RWPE2 (cell line): ENCODE results near the gene BBIP1.

Source experiments
- ATAC-seq: fragments of 200-7000 bp; cut with Tn5 transposase; 3 replicates; pipeline ENCODE4 v1.9.1; 2021; ENCODE audit warnings: low read depth
- DNase-seq: peaks from one replicate; pipeline ENCODE4 v3.0.0-alpha.2; 2020; ENCODE audit warnings: low spot score
- H3K27ac ChIP-seq: fragments of 450-650 bp; 2 replicates; pipeline ENCODE4 v1.5.1; 2017; ENCODE audit warnings: mild to moderate bottlenecking; ENCODE audit not compliant: poor library complexity, severe bottlenecking
- H3K27me3 ChIP-seq: fragments of 250-450 bp; sonication (Bioruptor Pico); 2 replicates; pipeline ENCODE4 v1.5.1; 2021; ENCODE audit warnings: mild to moderate bottlenecking, moderate library complexity; ENCODE audit not compliant: insufficient read depth, poor library complexity, severe bottlenecking
- H3K36me3 ChIP-seq: fragments of 250-450 bp; sonication (Bioruptor Pico); 2 replicates; pipeline ENCODE4 v1.5.1; 2020; ENCODE audit warnings: low read depth, mild to moderate bottlenecking, moderate library complexity
- H3K4me1 ChIP-seq: fragments of 250-450 bp; sonication (Bioruptor Pico); 2 replicates; pipeline ENCODE4 v1.5.1; 2021; ENCODE audit warnings: mild to moderate bottlenecking, moderate library complexity; ENCODE audit not compliant: insufficient read depth, poor library complexity, severe bottlenecking
- H3K4me3 ChIP-seq: fragments of 250-450 bp; sonication (Bioruptor Pico); 2 replicates; pipeline ENCODE4 v1.5.1; 2021; ENCODE audit warnings: mild to moderate bottlenecking, moderate library complexity; ENCODE audit not compliant: severe bottlenecking
- H3K9me3 ChIP-seq: fragments of 250-450 bp; sonication (Bioruptor Pico); 2 replicates; pipeline ENCODE4 v1.5.1; 2021; ENCODE audit warnings: mild to moderate bottlenecking, moderate library complexity; ENCODE audit not compliant: severe bottlenecking
- CTCF ChIP-seq: fragments of 450-650 bp; IDR thresholded peaks from one replicate; pipeline ENCODE4 v1.5.1; 2017; ENCODE audit warnings: mild to moderate bottlenecking, moderate library complexity; ENCODE audit not compliant: poor library complexity, severe bottlenecking

The BBIP1 gene

DNA sequence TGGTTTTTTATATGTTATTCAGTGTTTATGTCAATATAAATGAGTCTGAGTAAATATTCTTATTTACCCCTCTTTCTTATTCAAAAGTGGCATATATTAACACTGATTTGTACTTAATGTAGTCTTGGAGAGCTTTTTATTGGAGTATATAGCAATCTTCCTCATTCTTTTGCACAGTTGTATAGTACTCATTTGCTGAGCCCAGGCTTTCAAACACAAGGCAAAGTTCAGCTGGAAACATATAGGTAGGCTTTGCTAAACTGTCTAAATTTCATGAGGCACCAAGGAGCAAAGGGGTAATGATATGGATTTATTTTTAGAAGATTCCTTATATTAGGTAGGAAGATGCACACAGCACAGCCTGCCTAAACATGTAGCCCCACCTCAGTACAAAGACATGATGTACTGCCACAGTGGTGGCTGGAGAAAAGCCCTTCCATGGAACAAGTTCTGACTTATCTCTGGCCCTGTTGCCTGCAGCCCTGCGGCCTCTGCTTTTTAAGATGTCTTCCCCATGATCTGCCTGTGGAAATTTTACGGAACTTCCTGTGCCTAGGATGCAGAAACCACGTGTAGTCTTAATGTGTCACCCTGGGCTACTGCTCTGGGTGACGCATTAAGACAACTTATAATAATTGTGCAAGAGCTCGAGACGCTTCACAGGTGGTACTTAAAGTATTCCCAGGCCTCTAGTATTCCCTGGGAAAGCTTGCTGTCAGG is 56.9 kb downstream of the BBIP1 start:
- H3K27me3 ChIP-seq, result no peaks in the 10 kb centered on the region
- no peaks in the 10 kb centered on the region for H3K36me3 ChIP-seq
- no peaks in the 10 kb centered on the region for H3K9me3 ChIP-seq
- no peak for DNase-seq
- peak; percentile 72 for ATAC-seq
- H3K4me1 ChIP-seq, result peaks cover 45% of the 10 kb centered on the region
- peak overlapping the region; percentile 77 for H3K27ac ChIP-seq
- TF ChIP-seq CTCF, result no peak
- H3K4me3 ChIP-seq, result no peak overlapping the region

- peaks cover 44% of the 10 kb centered on the region for H3K4me1 ChIP-seq
- H3K27me3 ChIP-seq, result no peaks in the 10 kb centered on the region
- no peak for TF ChIP-seq CTCF
- no peak overlapping the region for H3K4me3 ChIP-seq
- no peaks in the 10 kb centered on the region for H3K36me3 ChIP-seq
- H3K27ac ChIP-seq, result peak overlapping the region; percentile 77
- DNase-seq, result no peak
- no peak for ATAC-seq
- H3K9me3 ChIP-seq, result no peaks in the 10 kb centered on the region
Observed at GRCh38 chr10:110861476-110861875, 57.5 kb downstream of the BBIP1 start.

DNA sequence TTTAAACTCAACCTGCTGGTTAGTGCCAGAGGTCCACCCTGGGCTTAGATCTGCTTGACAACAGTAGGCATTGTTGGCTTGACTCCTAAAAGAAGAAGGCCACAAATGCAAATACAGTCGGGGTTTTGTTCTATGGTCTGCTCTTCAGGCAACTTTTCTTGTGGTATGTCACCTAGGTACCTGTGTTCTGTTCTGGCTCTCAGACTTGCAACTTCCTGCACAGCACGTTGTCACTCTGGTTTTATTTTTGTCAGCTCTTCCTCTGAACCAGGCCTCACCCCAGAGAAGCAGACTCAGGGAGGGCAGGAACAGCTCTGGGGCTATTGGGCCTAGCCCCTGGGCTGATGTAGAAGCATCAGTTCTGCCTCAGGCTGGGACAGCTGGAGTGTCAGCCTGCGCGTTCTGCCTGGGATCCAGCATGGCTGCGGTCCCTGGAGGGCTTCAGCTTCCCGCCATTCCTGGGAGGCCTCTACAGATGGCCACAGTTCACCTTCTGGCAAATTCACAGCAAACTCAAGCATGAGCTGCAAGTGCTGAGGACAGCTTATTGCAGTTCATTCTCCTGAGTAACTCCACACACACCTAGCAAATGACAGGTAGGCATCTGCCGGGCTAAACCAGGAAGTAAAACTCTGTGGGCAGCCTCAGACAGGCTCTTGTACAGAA is 58.3 kb downstream of the BBIP1 start:
- TF ChIP-seq CTCF, result no peak
- Histone ChIP-seq H3K4me3 (no peak overlapping the region), H3K36me3 (no peaks in the 10 kb centered on the region), H3K9me3 (no peaks in the 10 kb centered on the region), H3K27me3 (no peaks in the 10 kb centered on the region), H3K27ac (peak overlapping the region; percentile 77), H3K4me1 (peaks cover 36% of the 10 kb centered on the region)
- no peak for ATAC-seq
- no peak for DNase-seq

- no peaks in the 10 kb centered on the region for H3K27me3 ChIP-seq
- DNase-seq, result no peak
- H3K4me1 ChIP-seq, result peaks cover 29% of the 10 kb centered on the region
- no peak for TF ChIP-seq CTCF
- no peaks in the 10 kb centered on the region for H3K9me3 ChIP-seq
- ATAC-seq, result no peak
- H3K36me3 ChIP-seq, result no peaks in the 10 kb centered on the region
- no peak overlapping the region for H3K4me3 ChIP-seq
- no peak overlapping the region for H3K27ac ChIP-seq
Observed at GRCh38 chr10:110859973-110860376, 59.0 kb downstream of the BBIP1 start.
